ENCODE measurements around the gene RCC2. TPM values are rescaled to one million over a fixed set of nuclear protein-coding genes. Genes with fewer than 3 reads are reported as not detected.
"Not testable (repeated sequence)": the region's sequence is repeated elsewhere in the genome, so short reads cannot be mapped to it uniquely, and the experiment has no call there.

RCC2 gene
- total and polyA plus RNA-seq, 8 donors, result 11.5 to 45.4 (median 18.6) TPM

DNA sequence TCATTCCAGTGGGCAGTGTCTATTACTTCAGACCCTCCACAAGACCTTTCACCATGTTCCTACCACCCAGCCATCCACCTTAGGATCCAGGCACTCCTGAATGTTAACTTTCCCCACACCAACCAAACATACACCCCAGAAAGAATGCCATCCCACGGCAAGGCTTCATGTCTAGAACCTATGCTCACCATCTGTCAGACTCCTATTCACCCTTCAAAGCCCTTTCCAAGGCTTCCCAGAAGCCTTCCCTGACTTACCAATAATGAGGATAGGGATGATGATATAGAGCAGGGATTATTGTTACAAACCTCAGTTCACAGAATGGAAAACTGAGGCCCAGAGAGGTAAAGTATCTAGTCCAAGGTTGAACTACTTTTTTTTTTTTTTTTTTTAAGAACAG, 19.3 kb upstream of the RCC2 start:
- FAIRE-seq (no peak), DNase-seq (no peak), ATAC-seq (no peak)
- Histone ChIP-seq H3K27me3 (no peaks in the 10 kb centered on the region), H3K4me1 (no peaks in the 10 kb centered on the region), H3K9me3 (no peaks in the 10 kb centered on the region), H3K36me3 (no peaks in the 10 kb centered on the region), H3K27ac (no peak overlapping the region), H3K4me3 (no peak overlapping the region)
- TF ChIP-seq, protein P1, sequence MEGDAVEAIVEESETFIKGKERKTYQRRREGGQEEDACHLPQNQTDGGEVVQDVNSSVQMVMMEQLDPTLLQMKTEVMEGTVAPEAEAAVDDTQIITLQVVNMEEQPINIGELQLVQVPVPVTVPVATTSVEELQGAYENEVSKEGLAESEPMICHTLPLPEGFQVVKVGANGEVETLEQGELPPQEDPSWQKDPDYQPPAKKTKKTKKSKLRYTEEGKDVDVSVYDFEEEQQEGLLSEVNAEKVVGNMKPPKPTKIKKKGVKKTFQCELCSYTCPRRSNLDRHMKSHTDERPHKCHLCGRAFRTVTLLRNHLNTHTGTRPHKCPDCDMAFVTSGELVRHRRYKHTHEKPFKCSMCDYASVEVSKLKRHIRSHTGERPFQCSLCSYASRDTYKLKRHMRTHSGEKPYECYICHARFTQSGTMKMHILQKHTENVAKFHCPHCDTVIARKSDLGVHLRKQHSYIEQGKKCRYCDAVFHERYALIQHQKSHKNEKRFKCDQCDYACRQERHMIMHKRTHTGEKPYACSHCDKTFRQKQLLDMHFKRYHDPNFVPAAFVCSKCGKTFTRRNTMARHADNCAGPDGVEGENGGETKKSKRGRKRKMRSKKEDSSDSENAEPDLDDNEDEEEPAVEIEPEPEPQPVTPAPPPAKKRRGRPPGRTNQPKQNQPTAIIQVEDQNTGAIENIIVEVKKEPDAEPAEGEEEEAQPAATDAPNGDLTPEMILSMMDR (IDR thresholded peaks at IDR 0.05), result no peak
- 73 to 85% methylated on average over 1 of the region's 1 CpG for WGBS, 2 donors
- intact Hi-C loops (cut with DNase I), result no loop called here

DNA sequence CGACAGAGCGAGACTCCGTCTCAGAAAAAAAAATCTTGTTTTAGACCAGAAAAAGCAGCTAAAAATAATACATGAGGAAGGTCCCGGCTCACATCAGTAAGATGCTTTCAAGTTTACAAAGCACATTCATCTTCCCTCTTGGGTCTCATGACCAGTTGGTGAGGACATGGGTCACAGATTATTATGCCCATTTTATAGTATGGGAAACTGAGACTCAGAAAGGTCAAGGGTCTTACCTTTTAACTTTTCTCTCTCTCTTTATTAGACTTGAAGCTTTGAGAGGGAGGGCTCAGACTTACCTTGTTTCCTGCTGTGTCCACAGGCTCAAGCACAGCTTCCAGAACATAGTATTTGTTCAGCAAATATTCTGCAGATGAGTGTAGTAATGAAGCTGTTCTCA, 13.2 kb upstream of the RCC2 start:
- no peak for DNase-seq
- Histone ChIP-seq H3K27ac (no peak overlapping the region), H3K36me3 (no peaks in the 10 kb centered on the region), H3K27me3 (no peaks in the 10 kb centered on the region), H3K9me3 (no peaks in the 10 kb centered on the region), H3K4me3 (no peak overlapping the region), H3K4me1 (no peaks in the 10 kb centered on the region)
- TF ChIP-seq, protein P1 (IDR thresholded peaks at IDR 0.05), result no peak
- FAIRE-seq, result no peak
- 79 to 84% methylated on average over 4 of the region's 4 CpGs for WGBS, 2 donors
- no peak for ATAC-seq
- intact Hi-C loops (cut with DNase I), result no loop called here

DNA sequence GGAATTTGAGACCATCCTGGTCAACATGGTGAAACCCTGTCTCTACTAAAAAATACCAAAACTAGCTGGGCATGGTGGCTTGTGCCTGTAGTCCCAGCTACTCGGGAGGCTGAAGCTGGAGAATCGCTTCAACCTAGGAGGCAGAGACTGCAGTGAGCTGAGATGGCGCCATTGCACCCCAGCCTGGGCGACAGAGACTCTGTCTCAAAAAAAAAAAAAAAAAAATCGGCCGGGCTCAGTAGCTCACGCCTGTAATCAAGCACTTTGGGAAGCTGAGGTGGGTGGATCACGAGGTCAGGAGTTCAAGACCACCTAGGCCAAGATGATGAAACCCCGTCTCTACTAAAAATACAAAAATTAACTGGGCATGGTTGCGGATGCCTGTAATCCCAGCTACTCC, 12.7 kb upstream of the RCC2 start:
- H3K27me3 ChIP-seq; intact Hi-C loops (cut with DNase I); H3K36me3 ChIP-seq; H3K9me3 ChIP-seq; H3K4me3 ChIP-seq; ATAC-seq; H3K27ac ChIP-seq; H3K4me1 ChIP-seq; FAIRE-seq; DNase-seq: not testable (repeated sequence)
- WGBS, 2 donors, result 53 to 62% methylated on average over 10 of the region's 10 CpGs

DNA sequence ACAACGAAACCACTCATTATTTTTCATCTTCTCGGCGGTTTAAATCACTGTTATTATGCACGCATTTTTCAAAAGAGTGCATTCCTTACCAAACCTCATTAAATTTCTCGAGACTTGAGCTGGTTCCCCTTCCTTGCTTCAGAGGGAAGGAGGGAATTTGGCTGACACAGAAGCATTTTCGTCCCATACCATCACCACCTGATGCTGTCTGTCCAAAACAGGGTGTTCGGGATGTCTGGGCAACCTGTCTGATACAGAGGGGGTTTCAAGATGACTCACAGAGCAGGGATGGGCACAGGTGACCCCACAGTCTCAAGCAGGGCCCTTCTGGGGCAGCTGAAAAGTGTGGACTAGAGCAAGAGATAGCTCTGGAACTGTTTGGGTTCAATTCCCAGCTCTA, 12.3 kb upstream of the RCC2 start:
- H3K27ac ChIP-seq, result no peak overlapping the region
- FAIRE-seq (no peak), ATAC-seq (no peak), DNase-seq (no peak)
- intact Hi-C loops (cut with DNase I), result no loop called here
- H3K36me3 ChIP-seq, result no peaks in the 10 kb centered on the region
- TF ChIP-seq, protein P1 (IDR thresholded peaks at IDR 0.05), result no peak
- WGBS, 2 donors, result 73 to 85% methylated on average over 7 of the region's 7 CpGs
- H3K9me3 ChIP-seq, result no peaks in the 10 kb centered on the region
- H3K4me3 ChIP-seq, result no peak overlapping the region
- no peaks in the 10 kb centered on the region for H3K27me3 ChIP-seq
- H3K4me1 ChIP-seq, result no peaks in the 10 kb centered on the region

- H3K27ac ChIP-seq, result no peak overlapping the region
- peak in 3 of 4 donors; percentile 35 to 48 (median 36) for ATAC-seq
- intact Hi-C loops (cut with DNase I), result no loop called here
- DNase-seq, result no peak
- no peak for FAIRE-seq
- WGBS, 2 donors, result 61% methylated on average over 12 of the region's 12 CpGs
- H3K4me3 ChIP-seq, result no peak overlapping the region
- TF ChIP-seq, protein P1 (IDR thresholded peaks at IDR 0.05), result no peak
- no peaks in the 10 kb centered on the region for H3K36me3 ChIP-seq
- H3K4me1 ChIP-seq, result no peaks in the 10 kb centered on the region
- no peaks in the 10 kb centered on the region for H3K27me3 ChIP-seq
- H3K9me3 ChIP-seq, result no peaks in the 10 kb centered on the region
Measured at GRCh38 chr1:17447501-17447992, 8.1 kb upstream of the RCC2 start.

Measured in pancreas (tissue), 10 donors.